Right lobe of liver (tissue), 6 donors: ENCODE results near the gene SIGLEC1. TPM values are rescaled to one million over a fixed set of nuclear protein-coding genes. Genes with fewer than 3 reads are reported as not detected.

Source experiments
- ATAC-seq, 4 donors: fragments of 200-7000 bp; cut with Tn5 transposase; one replicate each; pipeline ENCODE4 v1.9.1; 2020; ENCODE audit warnings: mild to moderate bottlenecking in 4 of 4, moderate library complexity in 4 of 4
- DNase-seq, 3 donors: peaks; one replicate each; pipeline ENCODE4 v3.0.0-alpha.2; 2020
- H3K27ac ChIP-seq, 3 donors: fragments of 200-600 bp; one replicate each; pipeline ENCODE4 v1.8.0; 2022
- H3K27me3 ChIP-seq, 2 donors: fragments of 200-600 bp; one replicate each; pipeline ENCODE4 v1.8.0; 2022
- H3K36me3 ChIP-seq, 4 donors: fragments of 200-600 bp; sonication (generic) in 1 of 4; one replicate each; pipeline versions ENCODE4 v1.5.1 to v1.8.0; 2017 to 2022; ENCODE audit warnings: control low read depth in 1 of 4
- H3K4me1 ChIP-seq, 4 donors: fragments of 200-600 bp; sonication (generic) in 1 of 4; one replicate each; pipeline versions ENCODE4 v1.5.1 to v1.8.0; 2017 to 2022; ENCODE audit warnings: control low read depth in 1 of 4
- H3K4me3 ChIP-seq, 3 donors: fragments of 200-600 bp; one replicate each; pipeline ENCODE4 v1.8.0; 2022
- H3K9me3 ChIP-seq, 4 donors: fragments of 200-600 bp; sonication (generic) in 1 of 4; one replicate each; pipeline versions ENCODE4 v1.5.1 to v1.8.0; 2017 to 2022; ENCODE audit warnings: control low read depth in 1 of 4
- CTCF ChIP-seq, 4 donors: fragments of 200-600 bp in 3 of 4; fragments of 450-650 bp in 1 of 4; IDR thresholded peaks; one replicate each; pipeline versions ENCODE4 v1.5.1 to v1.8.0; 2016 to 2022; ENCODE audit warnings: antibody characterized with exemption in 4 of 4, mild to moderate bottlenecking in 2 of 4
- POLR2A ChIP-seq: fragments of 450-650 bp; IDR thresholded peaks from one replicate; pipeline ENCODE4 v1.6.1; 2017; ENCODE audit warnings: antibody characterized with exemption, mild to moderate bottlenecking
- WGBS: methylation state at CpG from one replicate; pipeline ENCODE4 v1.1.6; 2018; ENCODE audit warnings: low coverage, low lambda C conversion rate; ENCODE audit not compliant: insufficient coverage; ENCODE audit errors: missing lambda C conversion rate; 5-methylcytosine and 5-hydroxymethylcytosine counted together
- intact Hi-C, 2 donors: fragments of 100-400 bp; cut with DNase I; formaldehyde crosslinking; loops; one replicate each; pipeline versions ENCODE4 v1.11.2 to v1.14.1; 2022
- total RNA-seq, 6 experiments: library from RNA; depleted of rRNA in 2 of 6; stranded (reverse); fragments of >200 nt in 2 of 6; fragmentation: NEBNext Ultra II Directional in 3 of 6; extraction: Animal tissue kit (Norgen Biotek cat#: 25700) in 3 of 6; gene quantifications; one replicate each; pipeline versions ENCODE4 v1.1.0 to v1.2.4, GENCODE V29; 2016 to 2023
- donor health status: DM: no; HTN: yes; CAD: no.
- donor health status: DM: no; HTN: no; CAD: no.
- donor health status: DM: no; HTN: no; CAD: no.
- donor health status: DM: no; HTN: yes; CAD: no.
- donor health status: DM: no; HTN: yes; CAD: no.

SIGLEC1 gene
- total RNA-seq, 6 experiments from 2014 or later, result 2.6 to 13.9 (median 5.7) TPM

GRCh38 chr20:3754276-3754630, 41.9 kb upstream of the SIGLEC1 start:
- Histone ChIP-seq H3K27me3 (peaks cover 0 to 6% of the 10 kb centered on the region in 2 donors), H3K36me3 (no peaks in the 10 kb centered on the region), H3K4me3 (no peak overlapping the region), H3K4me1 (peaks cover 0 to 23% (median 0%) of the 10 kb centered on the region in 4 donors), H3K27ac (no peak overlapping the region), H3K9me3 (no peaks in the 10 kb centered on the region)
- TF ChIP-seq CTCF (IDR thresholded peaks at IDR 0.05) (no peak), POLR2A (no peak)
- ATAC-seq (no peak), DNase-seq (no peak)
- intact Hi-C loops, result no loop called here
- WGBS, result no CpG with 5 or more reads among the region's 16 CpGs

- no peak for TF ChIP-seq CTCF (IDR thresholded peaks at IDR 0.05)
- no peak for ATAC-seq
- no peak overlapping the region for H3K27ac ChIP-seq
- peaks cover 0 to 6% of the 10 kb centered on the region in 2 donors for H3K27me3 ChIP-seq
- H3K36me3 ChIP-seq, result no peaks in the 10 kb centered on the region
- 90% methylated on average over 12 of the region's 26 CpGs for WGBS
- intact Hi-C loops, result no loop called here
- H3K4me1 ChIP-seq, result peaks cover 0 to 23% (median 0%) of the 10 kb centered on the region in 4 donors
- peak in 1 of 3 donors; percentile 40 for DNase-seq
- H3K4me3 ChIP-seq, result no peak overlapping the region
- H3K9me3 ChIP-seq, result no peaks in the 10 kb centered on the region
These were observed 41.3 kb upstream of the SIGLEC1 start for GRCh38 chr20:3753501-3754275.

- no peak overlapping the region for H3K27ac ChIP-seq
- H3K9me3 ChIP-seq, result no peaks in the 10 kb centered on the region
- peak; percentile 63 to 73 (median 66) for TF ChIP-seq CTCF (IDR thresholded peaks at IDR 0.05)
- TF ChIP-seq POLR2A, result no peak
- 57% methylated on average over 4 of the region's 4 CpGs for WGBS
- ATAC-seq (peak; percentile 57 to 74 (median 66)), DNase-seq (no peak)
- peaks cover 0 to 6% of the 10 kb centered on the region in 2 donors for H3K27me3 ChIP-seq
- intact Hi-C loops, result no loop called here
- peaks cover 0 to 23% (median 0%) of the 10 kb centered on the region in 4 donors for H3K4me1 ChIP-seq
- H3K4me3 ChIP-seq, result no peak overlapping the region
- no peaks in the 10 kb centered on the region for H3K36me3 ChIP-seq
These were observed 40.7 kb upstream of the SIGLEC1 start for GRCh38 chr20:3753098-3753497.

- H3K36me3 ChIP-seq, result no peaks in the 10 kb centered on the region
- peaks cover 0 to 23% (median 0%) of the 10 kb centered on the region in 4 donors for H3K4me1 ChIP-seq
- ATAC-seq (peak; percentile 23 to 51 (median 31)), DNase-seq (no peak)
- H3K27ac ChIP-seq, result no peak overlapping the region
- peaks cover 0 to 6% of the 10 kb centered on the region in 2 donors for H3K27me3 ChIP-seq
- no peak for TF ChIP-seq CTCF (IDR thresholded peaks at IDR 0.05)
- no peak for TF ChIP-seq POLR2A
- 17% methylated on average over 11 of the region's 13 CpGs for WGBS
- no peaks in the 10 kb centered on the region for H3K9me3 ChIP-seq
- intact Hi-C loops, result no loop called here
- H3K4me3 ChIP-seq, result peak overlapping the region; percentile 39 to 49 (median 41)
These were observed 40.0 kb upstream of the SIGLEC1 start for GRCh38 chr20:3752386-3752759.
